WERI-Rb-1 (cell line): ENCODE results near the gene TRIM50.

Source experiments
- DNase-seq: peaks from one replicate; pipeline ENCODE4 v3.0.0-alpha.2; 2020
- H3K27ac ChIP-seq: fragments of 250-450 bp; sonication (Bioruptor Pico); 2 replicates; pipeline ENCODE4 v1.5.1; 2020; ENCODE audit warnings: mild to moderate bottlenecking, moderate library complexity
- H3K27me3 ChIP-seq: fragments of 250-450 bp; sonication (Bioruptor Pico); 2 replicates; pipeline ENCODE4 v1.5.1; 2021; ENCODE audit warnings: mild to moderate bottlenecking, low read depth, moderate library complexity; ENCODE audit not compliant: insufficient read depth, severe bottlenecking
- H3K36me3 ChIP-seq: fragments of 250-450 bp; sonication (Bioruptor Pico); 2 replicates; pipeline ENCODE4 v1.5.1; 2020; ENCODE audit warnings: mild to moderate bottlenecking, moderate library complexity
- H3K4me3 ChIP-seq: 2 replicates; pipeline ENCODE4 v1.5.1; 2011; ENCODE audit warnings: low read depth, mild to moderate bottlenecking, control low read depth, low read length
- H3K9me3 ChIP-seq: fragments of 250-450 bp; sonication (Bioruptor Pico); 2 replicates; pipeline ENCODE4 v1.5.1; 2021; ENCODE audit warnings: mild to moderate bottlenecking, moderate library complexity; ENCODE audit not compliant: severe bottlenecking
- TF ChIP-seq, protein P1 (sequence below): IDR thresholded peaks from 2 replicates; pipeline ENCODE4 v1.5.1; 2011; ENCODE audit warnings: low read depth, mild to moderate bottlenecking, control low read depth, inconsistent platforms, low read length

Gene TRIM50

DNA sequence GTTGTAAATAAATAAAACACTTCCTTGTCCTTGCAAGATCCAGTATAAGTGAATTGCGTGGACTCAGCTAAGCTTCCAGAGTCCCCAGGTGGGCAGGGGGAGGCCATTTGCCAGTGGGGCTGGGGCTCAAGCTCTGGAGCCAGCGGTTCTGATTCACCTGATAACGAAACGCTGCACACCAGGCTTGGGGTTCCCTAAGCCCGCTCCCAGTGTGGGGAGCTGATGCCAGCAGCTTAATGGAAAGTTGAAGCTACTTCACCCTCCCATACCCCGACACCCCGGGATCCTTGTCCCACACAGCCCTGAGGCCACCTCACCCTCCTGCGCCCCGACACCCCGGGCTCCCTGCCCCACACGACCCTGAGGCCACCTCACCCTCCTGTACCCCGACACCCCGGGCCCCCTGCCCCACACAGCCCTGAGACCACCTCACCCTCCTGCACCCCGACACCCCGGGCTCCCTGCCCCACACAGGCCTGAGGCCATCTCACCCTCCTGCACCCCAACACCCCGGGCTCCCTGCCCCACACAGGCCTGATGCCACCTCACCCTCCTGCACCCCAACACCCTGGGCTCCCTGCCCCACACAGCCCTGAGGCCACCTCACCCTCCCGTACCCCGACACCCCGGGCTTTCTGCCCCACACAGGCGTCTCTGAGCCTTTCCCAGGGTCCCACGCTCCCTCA is 30.9 kb upstream of the TRIM50 start:
- TF ChIP-seq, protein P1, sequence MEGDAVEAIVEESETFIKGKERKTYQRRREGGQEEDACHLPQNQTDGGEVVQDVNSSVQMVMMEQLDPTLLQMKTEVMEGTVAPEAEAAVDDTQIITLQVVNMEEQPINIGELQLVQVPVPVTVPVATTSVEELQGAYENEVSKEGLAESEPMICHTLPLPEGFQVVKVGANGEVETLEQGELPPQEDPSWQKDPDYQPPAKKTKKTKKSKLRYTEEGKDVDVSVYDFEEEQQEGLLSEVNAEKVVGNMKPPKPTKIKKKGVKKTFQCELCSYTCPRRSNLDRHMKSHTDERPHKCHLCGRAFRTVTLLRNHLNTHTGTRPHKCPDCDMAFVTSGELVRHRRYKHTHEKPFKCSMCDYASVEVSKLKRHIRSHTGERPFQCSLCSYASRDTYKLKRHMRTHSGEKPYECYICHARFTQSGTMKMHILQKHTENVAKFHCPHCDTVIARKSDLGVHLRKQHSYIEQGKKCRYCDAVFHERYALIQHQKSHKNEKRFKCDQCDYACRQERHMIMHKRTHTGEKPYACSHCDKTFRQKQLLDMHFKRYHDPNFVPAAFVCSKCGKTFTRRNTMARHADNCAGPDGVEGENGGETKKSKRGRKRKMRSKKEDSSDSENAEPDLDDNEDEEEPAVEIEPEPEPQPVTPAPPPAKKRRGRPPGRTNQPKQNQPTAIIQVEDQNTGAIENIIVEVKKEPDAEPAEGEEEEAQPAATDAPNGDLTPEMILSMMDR = no peak
- H3K36me3 ChIP-seq = no peaks in the 10 kb centered on the region
- no peak for DNase-seq
- H3K27me3 ChIP-seq = no peaks in the 10 kb centered on the region
- H3K9me3 ChIP-seq = no peaks in the 10 kb centered on the region
- H3K4me3 ChIP-seq = no peak overlapping the region
- H3K27ac ChIP-seq = no peak overlapping the region

DNA sequence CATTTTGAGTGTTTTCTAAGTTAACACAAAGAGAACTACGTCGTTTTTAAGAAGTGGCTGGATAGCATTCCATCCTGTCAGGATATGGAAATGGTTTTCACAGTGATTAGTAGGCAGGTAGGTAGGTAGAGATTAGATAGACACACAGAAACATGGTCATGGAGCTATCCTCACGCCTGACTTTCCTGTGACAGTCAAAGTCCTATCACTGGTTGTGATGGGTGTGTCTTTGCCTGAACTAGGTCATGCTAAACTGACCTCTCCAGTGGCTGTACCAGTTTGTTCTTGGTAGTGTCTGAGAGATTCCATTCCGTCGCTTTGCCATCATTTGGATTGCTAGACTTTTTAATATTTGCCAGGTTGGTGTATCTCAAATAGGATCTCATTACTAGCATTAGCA is 28.3 kb upstream of the TRIM50 start:
- no peaks in the 10 kb centered on the region for H3K36me3 ChIP-seq
- no peaks in the 10 kb centered on the region for H3K9me3 ChIP-seq
- H3K27ac ChIP-seq = no peak overlapping the region
- DNase-seq = no peak
- TF ChIP-seq, protein P1 = no peak
- no peaks in the 10 kb centered on the region for H3K27me3 ChIP-seq
- no peak overlapping the region for H3K4me3 ChIP-seq

DNA sequence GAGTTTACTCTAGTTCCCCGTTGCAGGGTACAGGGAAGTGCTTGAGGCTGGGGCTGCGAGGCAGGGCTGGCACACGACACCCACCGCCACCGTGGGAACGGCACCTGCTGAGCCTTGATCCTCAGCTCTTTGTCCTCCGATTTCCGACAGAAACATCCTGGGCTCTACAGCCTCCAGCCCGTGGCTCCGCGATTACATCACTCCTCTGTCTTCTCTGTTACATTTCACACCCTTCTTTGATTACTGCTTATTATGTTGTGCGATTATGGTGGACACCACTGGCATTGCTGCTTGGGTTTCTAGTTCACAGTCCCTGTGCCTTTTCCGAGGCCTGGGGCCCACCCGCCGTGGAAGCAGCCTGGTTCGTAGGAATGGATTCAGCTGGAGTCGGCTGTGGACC is 26.9 kb upstream of the TRIM50 start:
- H3K27me3 ChIP-seq = no peaks in the 10 kb centered on the region
- no peak for DNase-seq
- TF ChIP-seq, protein P1 = no peak
- no peak overlapping the region for H3K4me3 ChIP-seq
- no peaks in the 10 kb centered on the region for H3K9me3 ChIP-seq
- no peak overlapping the region for H3K27ac ChIP-seq
- no peaks in the 10 kb centered on the region for H3K36me3 ChIP-seq

DNA sequence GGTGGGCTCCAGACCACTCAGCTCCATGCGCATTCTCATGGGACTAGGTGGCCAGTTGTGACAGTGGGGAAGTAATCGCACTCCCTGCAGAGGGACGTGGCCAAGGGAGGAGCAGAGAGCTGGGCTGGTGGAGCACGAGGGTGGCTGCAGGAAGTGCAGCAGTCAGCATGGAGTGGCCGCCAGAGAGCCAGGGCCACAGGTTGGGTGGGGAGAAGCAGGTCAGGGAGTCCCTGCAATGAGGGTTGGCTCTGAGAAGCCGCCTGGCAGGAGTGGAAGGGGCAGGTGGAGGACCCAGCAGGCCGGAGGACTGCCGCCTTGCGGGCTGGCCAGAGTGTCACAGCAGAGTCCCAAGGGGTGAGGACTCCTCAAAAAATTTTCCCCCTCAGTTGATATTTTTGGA is 26.3 kb upstream of the TRIM50 start:
- TF ChIP-seq, protein P1 = no peak
- H3K27me3 ChIP-seq = no peaks in the 10 kb centered on the region
- no peak for DNase-seq
- no peak overlapping the region for H3K4me3 ChIP-seq
- no peaks in the 10 kb centered on the region for H3K9me3 ChIP-seq
- H3K27ac ChIP-seq = no peak overlapping the region
- H3K36me3 ChIP-seq = no peaks in the 10 kb centered on the region

DNA sequence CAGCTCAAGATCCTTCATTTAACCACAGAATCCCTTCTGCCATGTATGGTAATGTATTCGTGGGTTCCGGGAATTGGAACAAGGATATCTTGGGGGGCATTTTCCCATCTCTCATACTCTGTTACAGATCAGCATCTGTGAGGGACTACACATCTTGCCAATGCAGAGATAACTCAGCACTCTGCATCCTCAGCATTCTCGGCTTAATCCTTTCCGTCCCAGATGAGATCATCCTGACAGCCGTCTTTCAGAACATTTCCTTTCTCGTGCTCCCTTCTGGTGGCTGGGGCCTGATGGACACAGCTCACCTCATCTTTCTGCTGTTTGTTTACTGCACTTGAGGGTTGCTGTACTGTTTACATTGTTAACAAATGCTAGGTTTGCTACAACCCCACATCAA is 25.4 kb upstream of the TRIM50 start:
- Histone ChIP-seq H3K27ac (no peak overlapping the region), H3K36me3 (no peaks in the 10 kb centered on the region), H3K27me3 (no peaks in the 10 kb centered on the region), H3K9me3 (no peaks in the 10 kb centered on the region), H3K4me3 (no peak overlapping the region)
- no peak for DNase-seq
- TF ChIP-seq, protein P1 = no peak

DNA sequence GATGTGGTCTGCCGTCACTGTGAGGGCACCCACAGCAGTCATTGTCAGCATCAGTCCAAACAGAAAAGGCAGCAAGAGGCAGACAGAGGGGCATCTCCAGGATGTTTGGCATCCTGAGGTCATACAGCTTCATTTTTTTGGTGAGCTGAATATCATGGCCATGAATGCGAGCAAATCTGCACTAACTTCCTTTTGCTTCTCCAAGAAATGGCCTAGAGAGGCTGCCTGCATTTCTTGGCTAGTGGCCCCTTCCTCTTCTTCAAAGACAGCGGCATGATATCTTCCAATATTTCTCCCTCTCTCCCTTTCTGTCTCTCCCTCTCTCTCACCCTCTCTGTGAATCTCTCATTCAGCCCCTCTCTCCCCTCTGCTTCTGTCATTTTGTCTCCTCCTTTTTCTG is 24.9 kb upstream of the TRIM50 start:
- no peak for DNase-seq
- Histone ChIP-seq H3K36me3 (no peaks in the 10 kb centered on the region), H3K27ac (no peak overlapping the region)

More for the DNA sequence above, 24.9 kb upstream of the TRIM50 start:
- no peaks in the 10 kb centered on the region for H3K9me3 ChIP-seq
- no peak overlapping the region for H3K4me3 ChIP-seq
- TF ChIP-seq, protein P1 = no peak
- H3K27me3 ChIP-seq = no peaks in the 10 kb centered on the region
